IPS DF 6.9 (cell line): ENCODE results near the gene DHX9.

Source experiments
- DNase-seq: peaks from one replicate; pipeline ENCODE4 v3.0.0-alpha.2; 2013; ENCODE audit warnings: low read depth, low spot score
- H3K27ac ChIP-seq: one replicate; pipeline ENCODE4 v1.5.1; 2013; ENCODE audit warnings: low read length, control low read depth
- H3K27me3 ChIP-seq: 2 replicates; pipeline ENCODE4 v1.6.1; 2013; ENCODE audit warnings: mild to moderate bottlenecking, low read length; ENCODE audit not compliant: control insufficient read depth, insufficient read depth
- H3K36me3 ChIP-seq: 2 replicates; pipeline ENCODE4 v1.6.1; 2013; ENCODE audit warnings: low read length; ENCODE audit not compliant: control insufficient read depth, insufficient read depth
- H3K4me1 ChIP-seq: 2 replicates; pipeline ENCODE4 v1.6.1; 2013; ENCODE audit warnings: low read length; ENCODE audit not compliant: control insufficient read depth, insufficient read depth
- H3K4me3 ChIP-seq: 2 replicates; pipeline ENCODE4 v1.5.1; 2013; ENCODE audit warnings: mild to moderate bottlenecking, low read length
- H3K9me3 ChIP-seq: 2 replicates; pipeline ENCODE4 v1.6.1; 2013; ENCODE audit warnings: low read length, inconsistent platforms; ENCODE audit not compliant: control insufficient read depth, insufficient read depth
- WGBS: extraction: QIAGEN DNeasy Blood & Tissue Kit; methylation state at CpG from one replicate; pipeline ENCODE4 v1.1.7; 2013; ENCODE audit warnings: mixed read lengths, missing lambda C conversion rate; ENCODE audit not compliant: insufficient read length, insufficient coverage; 5-methylcytosine and 5-hydroxymethylcytosine counted together

DHX9 gene

DNA sequence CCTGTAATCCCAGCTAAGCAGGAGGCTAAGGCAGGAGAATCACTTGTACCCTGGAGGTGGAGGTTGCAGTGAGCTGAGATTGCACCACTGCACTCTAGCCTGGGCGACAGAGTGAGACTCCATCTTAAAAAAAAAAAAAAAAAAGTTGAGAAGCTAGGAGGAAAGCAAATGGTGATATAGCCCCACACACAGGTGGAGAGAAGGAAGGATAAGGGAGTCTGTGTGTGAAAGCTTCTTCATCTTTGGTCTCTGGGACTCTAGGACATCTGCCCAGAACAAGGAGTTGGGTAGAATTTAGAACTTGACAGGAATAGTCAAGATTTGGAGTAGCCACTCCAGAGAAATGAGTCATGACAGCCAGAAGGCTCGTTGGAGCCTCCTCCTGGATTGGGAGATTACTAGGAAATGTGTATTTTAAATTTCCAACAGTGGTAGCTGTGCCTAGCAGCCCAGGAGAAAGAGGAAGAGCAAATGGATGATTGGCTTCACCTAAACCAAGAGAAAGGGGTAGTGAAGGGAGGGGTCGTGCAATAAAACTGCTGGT, 29.7 kb upstream of the DHX9 start:
- H3K9me3 ChIP-seq, result no peaks in the 10 kb centered on the region
- H3K27ac ChIP-seq, result no peak overlapping the region
- WGBS, result no CpG with 5 or more reads among the region's 3 CpGs
- no peak for DNase-seq
- no peak overlapping the region for H3K4me3 ChIP-seq
- no peaks in the 10 kb centered on the region for H3K36me3 ChIP-seq
- H3K4me1 ChIP-seq, result peaks cover 2% of the 10 kb centered on the region; the same call in 1 of the 2 replicates
- H3K27me3 ChIP-seq, result no peaks in the 10 kb centered on the region

DNA sequence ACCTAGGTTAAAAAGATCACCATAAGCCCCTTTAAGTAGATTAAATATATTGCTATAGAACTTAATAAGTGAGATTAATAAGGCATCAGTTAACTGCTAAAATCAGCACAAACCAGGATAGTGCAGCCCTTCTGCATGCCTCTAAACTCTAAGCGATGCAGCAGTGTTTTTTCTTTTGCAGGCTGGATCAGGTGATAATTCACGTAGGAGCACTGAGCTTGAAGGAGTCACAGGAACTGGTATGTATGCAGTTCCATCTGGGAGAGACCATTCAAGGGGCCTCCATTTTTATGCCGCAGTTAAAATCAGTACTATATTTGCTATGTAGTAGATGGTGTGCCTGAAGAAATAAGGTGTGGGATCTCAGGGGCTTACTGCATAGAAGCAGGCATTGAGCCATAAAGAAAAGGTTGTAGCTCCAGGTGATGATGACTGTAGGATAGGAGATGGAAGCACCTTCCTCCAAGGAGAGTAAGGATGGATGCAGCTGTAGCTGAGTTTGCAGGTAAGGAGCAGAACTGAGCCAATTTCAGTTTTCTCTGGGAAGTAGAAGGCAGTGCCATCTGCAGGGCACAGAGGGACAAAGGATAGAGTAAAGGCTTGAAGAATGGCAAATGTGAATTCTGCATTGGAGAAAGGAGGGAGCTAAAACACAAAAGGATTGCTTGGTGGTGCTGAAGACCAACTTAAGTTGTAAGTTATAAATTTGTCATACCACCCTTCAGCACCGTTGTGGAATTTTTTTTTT, 27.0 kb upstream of the DHX9 start:
- WGBS, result no CpG with 5 or more reads among the region's 4 CpGs
- Histone ChIP-seq H3K4me3 (no peak overlapping the region), H3K4me1 (no peaks in the 10 kb centered on the region), H3K27ac (no peak overlapping the region), H3K27me3 (no peaks in the 10 kb centered on the region), H3K36me3 (no peaks in the 10 kb centered on the region), H3K9me3 (no peaks in the 10 kb centered on the region)
- no peak for DNase-seq

DNA sequence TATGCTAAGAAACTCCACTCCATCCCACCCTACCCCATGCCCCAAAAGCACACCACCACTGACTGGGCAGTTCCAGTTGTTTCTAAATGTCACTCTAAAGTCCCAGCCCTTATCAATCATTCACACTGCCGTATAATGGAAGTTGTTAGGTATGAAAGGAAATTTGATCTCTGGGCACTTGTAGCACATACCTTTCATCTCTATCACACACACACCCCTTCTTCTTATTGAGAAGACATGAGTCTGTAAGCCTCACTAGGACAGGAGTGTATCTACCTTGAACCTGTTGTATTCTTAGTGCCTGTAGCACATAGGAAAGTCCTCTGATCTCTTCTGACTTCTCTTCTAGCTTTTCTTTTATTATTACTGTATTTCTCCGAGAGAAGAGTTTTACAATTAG, 22.3 kb upstream of the DHX9 start:
- Histone ChIP-seq H3K4me3 (no peak overlapping the region), H3K27ac (no peak overlapping the region), H3K36me3 (no peaks in the 10 kb centered on the region), H3K27me3 (no peaks in the 10 kb centered on the region), H3K9me3 (no peaks in the 10 kb centered on the region), H3K4me1 (no peaks in the 10 kb centered on the region)
- DNase-seq, result no peak
- WGBS, result no CpG with 5 or more reads among the region's 2 CpGs

DNA sequence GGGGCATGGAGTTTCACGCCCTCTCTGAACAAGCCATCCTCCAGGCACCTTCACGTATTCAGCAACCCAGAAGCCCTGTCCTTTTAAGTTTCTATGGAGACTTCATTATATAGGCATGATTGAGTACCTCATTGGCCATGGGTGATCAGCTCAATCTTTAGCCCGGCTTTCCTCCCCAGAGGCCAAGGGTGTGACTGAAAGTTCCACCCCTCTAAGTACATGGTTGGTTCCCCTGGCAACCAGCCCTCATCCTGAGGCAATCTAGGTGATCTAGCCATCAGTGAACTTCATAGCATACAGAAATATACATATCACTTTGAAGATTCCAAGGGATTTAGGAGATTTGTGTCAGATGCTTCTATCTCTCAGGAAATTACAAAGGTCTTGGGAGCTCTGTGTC, 21.3 kb upstream of the DHX9 start:
- no peaks in the 10 kb centered on the region for H3K36me3 ChIP-seq
- no peak overlapping the region for H3K27ac ChIP-seq
- WGBS, result no CpG with 5 or more reads among the region's 3 CpGs

DNA sequence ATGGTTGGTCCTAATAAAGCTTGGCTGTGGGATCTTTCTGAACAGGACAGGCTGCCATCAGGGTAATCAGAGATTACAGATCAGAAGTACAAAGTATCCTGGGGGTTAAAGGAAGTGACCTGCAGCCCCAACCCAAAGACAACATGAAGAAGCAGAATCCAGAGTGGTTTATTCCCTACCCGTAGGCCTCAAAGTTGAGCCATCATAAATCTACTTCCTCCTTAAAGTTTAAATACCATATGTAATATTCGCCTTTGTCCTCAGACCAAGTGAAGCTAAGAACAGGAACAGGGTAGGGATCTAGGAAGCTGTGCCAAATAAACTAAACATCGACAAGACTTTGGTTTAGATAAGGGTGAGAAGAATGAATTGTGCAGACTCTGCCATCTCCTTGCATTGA, 15.9 kb upstream of the DHX9 start:
- no CpG with 5 or more reads among the region's 3 CpGs for WGBS
- H3K27me3 ChIP-seq, result no peaks in the 10 kb centered on the region

More for the DNA sequence above, 21.3 kb upstream of the DHX9 start:
- Histone ChIP-seq H3K4me3 (no peak overlapping the region), H3K4me1 (no peaks in the 10 kb centered on the region), H3K9me3 (no peaks in the 10 kb centered on the region), H3K27me3 (no peaks in the 10 kb centered on the region)
- no peak for DNase-seq

DNA sequence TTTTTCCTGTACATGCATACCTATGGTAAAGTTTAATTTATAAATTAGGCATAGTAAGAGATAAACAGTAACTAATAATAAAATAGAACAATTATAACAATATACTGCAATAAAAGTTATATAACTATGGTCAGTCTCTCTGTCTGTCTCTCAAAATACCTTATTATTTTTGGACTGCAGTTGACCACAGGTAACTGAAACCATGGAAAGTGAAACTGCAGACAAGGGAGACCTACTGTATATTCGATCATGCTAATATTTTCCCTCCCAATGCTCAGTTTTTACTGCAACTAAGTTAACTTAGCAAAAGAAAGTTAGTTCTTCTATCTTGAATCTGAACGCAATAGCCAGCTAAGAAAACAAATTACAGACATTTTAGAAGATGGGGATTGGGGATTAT, 12.3 kb upstream of the DHX9 start:
- no CpG with 5 or more reads among the region's 2 CpGs for WGBS
- Histone ChIP-seq H3K36me3 (no peaks in the 10 kb centered on the region), H3K4me1 (no peaks in the 10 kb centered on the region), H3K27ac (no peak overlapping the region), H3K27me3 (no peaks in the 10 kb centered on the region), H3K4me3 (no peak overlapping the region), H3K9me3 (no peaks in the 10 kb centered on the region)
- no peak for DNase-seq

More for the DNA sequence above, 15.9 kb upstream of the DHX9 start:
- Histone ChIP-seq H3K27ac (no peak overlapping the region), H3K9me3 (no peaks in the 10 kb centered on the region), H3K4me3 (no peak overlapping the region), H3K36me3 (no peaks in the 10 kb centered on the region), H3K4me1 (no peaks in the 10 kb centered on the region)
- DNase-seq, result no peak

DNA sequence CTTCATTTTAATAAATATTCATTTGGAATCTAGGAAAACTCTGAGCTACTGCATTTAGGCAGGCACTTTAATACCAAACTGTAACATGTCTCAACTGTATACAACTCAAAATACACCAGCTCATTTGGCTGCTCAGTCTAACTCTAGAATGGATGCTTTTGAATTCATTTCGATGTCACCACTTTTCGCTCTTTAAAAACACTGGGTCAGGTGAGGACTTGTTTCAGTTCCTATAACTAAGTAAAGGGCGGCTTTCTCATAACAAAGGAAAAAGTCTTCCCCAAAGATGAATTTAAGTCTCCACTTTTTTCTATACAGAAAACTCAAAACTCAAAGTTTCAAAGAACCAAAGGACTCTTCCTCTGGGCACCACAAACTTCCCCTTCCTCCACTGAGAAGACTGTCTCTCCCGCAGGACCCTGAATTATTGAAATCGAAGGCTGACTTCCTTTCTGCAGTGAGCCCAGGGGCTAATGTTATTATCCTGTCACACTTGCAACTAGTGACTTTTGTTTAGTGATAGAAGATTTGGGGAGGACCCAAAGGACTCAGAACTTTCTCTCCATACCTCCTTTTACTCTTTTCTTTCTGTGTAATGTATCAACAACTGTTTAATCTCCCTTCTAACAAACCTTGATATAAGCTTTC, 9.7 kb upstream of the DHX9 start:
- Histone ChIP-seq H3K4me1 (no peaks in the 10 kb centered on the region), H3K36me3 (no peaks in the 10 kb centered on the region), H3K27me3 (no peaks in the 10 kb centered on the region), H3K27ac (no peak overlapping the region), H3K4me3 (no peak overlapping the region), H3K9me3 (no peaks in the 10 kb centered on the region; the same call in 1 of the 2 replicates)
- DNase-seq, result no peak
- no CpG with 5 or more reads among the region's 5 CpGs for WGBS

DNA sequence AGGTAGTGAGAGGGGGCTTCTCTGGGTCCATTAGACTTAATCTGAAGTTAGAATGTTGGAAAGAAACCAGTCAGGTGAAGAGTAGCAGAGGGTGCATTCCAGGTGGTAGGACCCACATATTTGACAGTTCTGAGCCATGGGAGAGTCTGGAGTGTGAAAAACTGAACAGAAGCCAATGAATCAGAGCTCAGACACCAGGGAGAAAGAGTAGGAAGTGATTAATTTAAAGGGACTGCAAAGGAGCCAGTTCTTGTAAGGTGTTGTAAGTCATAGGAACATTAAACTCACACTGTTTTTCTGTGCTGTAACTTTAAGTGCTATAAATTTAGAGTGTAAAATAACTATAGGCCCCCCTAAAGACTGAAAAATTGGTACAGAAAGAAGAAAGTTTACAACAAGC, 5.9 kb upstream of the DHX9 start:
- no peak overlapping the region for H3K4me3 ChIP-seq

DNA sequence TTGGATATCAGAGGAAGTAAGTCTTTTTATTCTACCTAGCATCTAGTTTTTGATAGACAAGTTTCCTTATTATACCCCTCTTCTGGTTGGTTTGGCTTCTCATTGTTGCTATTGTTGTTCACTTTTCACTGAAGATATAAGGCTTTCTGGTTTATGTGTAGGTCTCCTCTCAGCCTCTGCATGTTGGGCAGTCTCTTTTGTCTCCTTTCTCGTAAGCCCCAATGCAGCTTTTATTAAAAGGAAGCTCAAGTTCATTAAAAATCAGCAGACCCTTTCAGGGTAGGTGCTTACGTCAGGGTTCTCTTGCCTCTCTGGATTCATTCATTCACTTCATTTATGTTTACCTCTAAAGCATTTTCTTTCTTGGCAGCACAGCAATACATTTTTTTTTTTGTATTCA, 4.8 kb upstream of the DHX9 start:
- H3K4me1 ChIP-seq, result no peaks in the 10 kb centered on the region
- H3K9me3 ChIP-seq, result no peaks in the 10 kb centered on the region; the same call in 1 of the 2 replicates
- H3K4me3 ChIP-seq, result no peak overlapping the region
- no CpG with 5 or more reads among the region's 2 CpGs for WGBS
- DNase-seq, result no peak
- no peaks in the 10 kb centered on the region for H3K27me3 ChIP-seq
- H3K36me3 ChIP-seq, result no peaks in the 10 kb centered on the region
- H3K27ac ChIP-seq, result no peak overlapping the region

More for the DNA sequence above, 5.9 kb upstream of the DHX9 start:
- H3K9me3 ChIP-seq, result no peaks in the 10 kb centered on the region; the same call in 1 of the 2 replicates
- no peaks in the 10 kb centered on the region for H3K36me3 ChIP-seq
- no peak overlapping the region for H3K27ac ChIP-seq
- no peak for DNase-seq
- no peaks in the 10 kb centered on the region for H3K4me1 ChIP-seq
- H3K27me3 ChIP-seq, result no peaks in the 10 kb centered on the region

DNA sequence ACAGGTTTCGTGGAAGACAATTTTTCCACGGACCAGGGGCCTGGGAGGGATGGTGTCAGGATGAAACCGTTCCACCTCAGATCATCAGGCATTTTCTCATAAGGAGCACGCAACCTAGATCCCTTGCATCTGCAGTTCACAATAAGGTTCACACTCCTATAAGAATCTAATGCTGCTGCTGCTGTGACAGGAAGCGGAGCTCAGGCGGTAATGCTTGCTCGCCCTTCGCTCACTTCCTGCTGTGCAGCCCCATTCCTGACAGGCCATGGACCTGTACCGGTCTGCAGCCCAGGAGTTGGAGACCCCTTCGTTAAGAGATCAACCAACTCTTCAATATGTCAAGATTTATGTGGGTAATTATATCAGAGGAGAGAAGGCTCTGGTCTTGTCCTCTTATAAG, 3.3 kb upstream of the DHX9 start:
- no CpG with 5 or more reads among the region's 10 CpGs for WGBS
- H3K4me3 ChIP-seq, result no peak overlapping the region
- no peaks in the 10 kb centered on the region; the same call in 1 of the 2 replicates for H3K9me3 ChIP-seq
- H3K4me1 ChIP-seq, result no peaks in the 10 kb centered on the region
- no peak for DNase-seq
- no peak overlapping the region for H3K27ac ChIP-seq
- no peaks in the 10 kb centered on the region for H3K27me3 ChIP-seq
- H3K36me3 ChIP-seq, result no peaks in the 10 kb centered on the region
